BJ (cell line): ENCODE measurements around the gene TMC6. TPM values are rescaled to one million over a fixed set of nuclear protein-coding genes. Genes with fewer than 3 reads are reported as not detected.

Source experiments
- CTCF ChIA-PET: fragments of 350-600 bp; formaldehyde crosslinking; extraction: SDS; loops from one replicate; lab custom pipeline; 2021; ENCODE audit warnings: antibody characterized with exemption, inconsistent platforms; lab: Yijun Ruan, JAX
- POLR2A ChIA-PET: fragments of 300-600 bp; sonication (Branson Sonifier 250); formaldehyde crosslinking; extraction: SDS; loops from one replicate; lab custom pipeline; 2021; ENCODE audit warnings: antibody characterized with exemption; lab: Charles Lee
- DNase-seq: peaks from one replicate; pipeline ENCODE4 v3.0.0-alpha.2; 2011; ENCODE audit warnings: low read depth
- H3K27me3 ChIP-seq: 2 replicates; pipeline ENCODE4 v1.6.0; 2011; ENCODE audit warnings: low read length; ENCODE audit not compliant: control insufficient read depth, insufficient read depth
- H3K36me3 ChIP-seq: 2 replicates; pipeline ENCODE4 v1.5.1; 2011; ENCODE audit warnings: low read length; ENCODE audit not compliant: control insufficient read depth, insufficient read depth
- H3K4me3 ChIP-seq: 2 replicates; pipeline ENCODE4 v1.5.1; 2011; ENCODE audit warnings: low read depth, mild to moderate bottlenecking, control low read depth, low read length
- polyA plus RNA-seq: library from polyadenylated mRNA; depleted of rRNA; stranded (reverse); fragments of >200 nt; gene quantifications from 2 replicates; pipeline ENCODE4 v1.2.3, GENCODE V29; 2011
- TF ChIP-seq, protein P1 (sequence below): IDR thresholded peaks from 2 replicates; pipeline ENCODE4 v1.5.1; 2011; ENCODE audit warnings: low read depth, mild to moderate bottlenecking, control low read depth, inconsistent platforms, low read length, moderate library complexity; ENCODE audit not compliant: insufficient read depth

The TMC6 gene
- polyA plus RNA-seq, 1 experiment, result 0.26 TPM

DNA sequence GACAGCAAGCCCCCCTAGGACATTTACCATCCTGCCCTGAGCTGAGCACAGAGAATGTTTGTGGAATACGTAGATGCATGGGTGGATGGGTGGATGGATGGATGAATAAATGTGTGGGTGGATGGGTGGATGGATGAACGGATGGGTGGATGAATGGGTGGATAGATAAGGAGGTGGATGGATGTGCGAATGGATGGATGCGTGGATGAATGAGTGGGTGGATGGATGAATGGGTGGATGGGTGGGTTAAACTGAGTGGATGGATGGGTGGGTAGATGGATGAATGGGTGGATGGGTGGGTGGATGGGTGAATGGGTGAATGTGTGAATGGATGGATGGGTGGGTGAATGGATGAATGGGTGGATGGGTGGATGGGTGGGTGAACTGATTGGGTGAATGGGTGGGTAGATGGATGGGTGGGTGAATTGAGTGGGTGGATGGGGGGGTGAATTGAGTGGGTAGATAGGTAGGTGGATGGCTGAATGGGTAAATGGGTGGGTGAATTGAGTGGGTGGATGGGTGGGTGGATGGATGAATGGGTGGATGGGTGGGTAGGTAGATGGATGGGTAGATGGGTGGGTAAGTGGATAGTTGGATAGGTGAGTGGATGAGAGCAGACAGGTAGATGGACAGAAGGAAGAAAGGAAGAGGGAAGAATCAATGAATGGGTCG, 5.2 kb downstream of the TMC6 start:
- DNase-seq, result no peak
- H3K27me3 ChIP-seq, result peaks cover 2% of the 10 kb centered on the region; the same call in 1 of the 2 replicates
- TF ChIP-seq, protein P1, sequence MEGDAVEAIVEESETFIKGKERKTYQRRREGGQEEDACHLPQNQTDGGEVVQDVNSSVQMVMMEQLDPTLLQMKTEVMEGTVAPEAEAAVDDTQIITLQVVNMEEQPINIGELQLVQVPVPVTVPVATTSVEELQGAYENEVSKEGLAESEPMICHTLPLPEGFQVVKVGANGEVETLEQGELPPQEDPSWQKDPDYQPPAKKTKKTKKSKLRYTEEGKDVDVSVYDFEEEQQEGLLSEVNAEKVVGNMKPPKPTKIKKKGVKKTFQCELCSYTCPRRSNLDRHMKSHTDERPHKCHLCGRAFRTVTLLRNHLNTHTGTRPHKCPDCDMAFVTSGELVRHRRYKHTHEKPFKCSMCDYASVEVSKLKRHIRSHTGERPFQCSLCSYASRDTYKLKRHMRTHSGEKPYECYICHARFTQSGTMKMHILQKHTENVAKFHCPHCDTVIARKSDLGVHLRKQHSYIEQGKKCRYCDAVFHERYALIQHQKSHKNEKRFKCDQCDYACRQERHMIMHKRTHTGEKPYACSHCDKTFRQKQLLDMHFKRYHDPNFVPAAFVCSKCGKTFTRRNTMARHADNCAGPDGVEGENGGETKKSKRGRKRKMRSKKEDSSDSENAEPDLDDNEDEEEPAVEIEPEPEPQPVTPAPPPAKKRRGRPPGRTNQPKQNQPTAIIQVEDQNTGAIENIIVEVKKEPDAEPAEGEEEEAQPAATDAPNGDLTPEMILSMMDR, result no peak
- H3K4me3 ChIP-seq, result no peak overlapping the region
- no peaks in the 10 kb centered on the region for H3K36me3 ChIP-seq
- CTCF ChIA-PET, result interaction anchor here (1.2 kb wide), 1 partner anchor 128 kb away, joined by 3 read pairs; no protein-coding TSS in a partner anchor
- POLR2A ChIA-PET, result no interaction called here

DNA sequence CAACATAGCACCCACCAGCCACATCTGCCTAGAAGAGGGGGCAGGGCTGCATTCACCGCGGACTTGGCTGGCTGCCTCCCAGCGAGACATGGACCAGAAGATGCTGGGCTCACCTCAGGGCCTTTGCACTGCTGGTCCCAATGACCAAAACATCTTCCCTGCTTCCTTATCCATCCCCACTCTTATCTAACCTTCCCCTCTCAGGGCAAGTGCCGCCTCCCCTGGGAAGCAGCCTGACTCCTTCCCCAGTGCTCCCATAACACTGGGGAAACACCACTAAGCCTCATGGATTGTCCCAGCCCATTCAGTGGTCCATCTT, 5.7 kb downstream of the TMC6 start:
- TF ChIP-seq, protein P1, result no peak
- CTCF ChIA-PET, result interaction anchor here (1.2 kb wide), 1 partner anchor 129 kb away, joined by 3 read pairs; no protein-coding TSS in a partner anchor
- DNase-seq, result no peak
- Histone ChIP-seq H3K4me3 (no peak overlapping the region), H3K36me3 (no peaks in the 10 kb centered on the region), H3K27me3 (peaks cover 2% of the 10 kb centered on the region; the same call in 1 of the 2 replicates)
- POLR2A ChIA-PET, result no interaction called here

DNA sequence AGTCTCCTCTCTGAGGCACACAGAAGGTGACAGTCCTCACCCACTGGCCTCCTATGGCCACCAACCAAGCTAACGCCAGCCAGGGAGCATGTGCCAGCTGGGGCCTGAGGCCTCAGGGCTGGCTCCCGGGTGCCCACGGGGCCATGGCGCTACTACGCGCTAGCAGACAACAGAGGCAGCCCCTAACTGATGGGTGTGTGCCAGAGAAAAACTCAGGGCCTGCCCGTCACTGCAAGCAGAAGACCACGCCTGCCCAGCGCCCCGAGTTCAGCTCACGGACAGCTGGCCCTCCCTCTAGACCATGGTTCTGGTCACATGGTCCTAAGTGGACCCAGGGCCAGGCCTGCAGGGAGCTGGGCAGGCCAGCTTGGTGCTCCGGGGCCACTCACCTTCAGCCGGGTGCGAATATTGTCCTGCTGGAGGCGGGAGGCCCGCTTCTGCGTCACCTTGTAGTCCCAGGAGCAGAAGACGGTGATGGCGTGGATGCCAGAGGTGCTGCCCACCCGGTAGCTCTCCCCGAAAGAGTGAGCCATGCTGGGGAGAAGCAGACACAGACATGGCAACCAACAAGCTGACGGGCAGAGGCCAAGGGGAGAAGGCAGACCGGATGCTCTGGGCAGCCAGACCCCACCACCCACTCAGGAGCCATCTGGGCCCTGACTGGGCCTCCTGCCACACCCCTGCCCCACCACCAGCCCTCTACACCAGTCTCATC, 6.2 kb downstream of the TMC6 start:
- no peak for DNase-seq
- ChIA-PET CTCF (interaction anchor here (1.2 kb wide), 1 partner anchor 129 kb away, joined by 3 read pairs; no protein-coding TSS in a partner anchor), POLR2A (no interaction called here)
- TF ChIP-seq, protein P1, result no peak
- peaks cover 2% of the 10 kb centered on the region; the same call in 1 of the 2 replicates for H3K27me3 ChIP-seq
- H3K4me3 ChIP-seq, result no peak overlapping the region
- H3K36me3 ChIP-seq, result no peaks in the 10 kb centered on the region

DNA sequence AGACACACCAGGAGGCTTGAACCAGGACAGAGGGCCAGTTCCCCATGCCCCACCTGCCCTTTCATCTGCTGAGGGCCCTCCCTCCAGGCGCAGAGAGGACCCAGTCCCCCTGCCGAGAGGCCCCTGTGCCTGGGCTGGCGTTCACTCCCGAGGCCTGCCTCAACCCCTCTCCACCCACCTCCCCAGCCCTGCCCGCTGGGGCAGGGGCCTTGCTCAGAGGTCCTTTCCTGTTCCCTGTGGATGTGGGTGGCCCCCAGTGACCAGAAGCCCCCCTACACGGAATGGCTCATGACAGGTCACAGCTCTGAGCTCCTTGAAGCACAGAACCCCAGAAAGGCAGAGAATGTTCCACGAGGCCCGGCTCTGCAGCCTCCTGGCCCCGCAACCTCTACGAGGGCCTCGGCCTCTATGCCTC, 6.7 kb downstream of the TMC6 start:
- CTCF ChIA-PET, result interaction anchor here (1.2 kb wide), 1 partner anchor 130 kb away, joined by 3 read pairs; no protein-coding TSS in a partner anchor
- Histone ChIP-seq H3K36me3 (no peaks in the 10 kb centered on the region), H3K4me3 (no peak overlapping the region), H3K27me3 (no peaks in the 10 kb centered on the region)
- TF ChIP-seq, protein P1, result no peak
- no peak for DNase-seq
- POLR2A ChIA-PET, result no interaction called here

DNA sequence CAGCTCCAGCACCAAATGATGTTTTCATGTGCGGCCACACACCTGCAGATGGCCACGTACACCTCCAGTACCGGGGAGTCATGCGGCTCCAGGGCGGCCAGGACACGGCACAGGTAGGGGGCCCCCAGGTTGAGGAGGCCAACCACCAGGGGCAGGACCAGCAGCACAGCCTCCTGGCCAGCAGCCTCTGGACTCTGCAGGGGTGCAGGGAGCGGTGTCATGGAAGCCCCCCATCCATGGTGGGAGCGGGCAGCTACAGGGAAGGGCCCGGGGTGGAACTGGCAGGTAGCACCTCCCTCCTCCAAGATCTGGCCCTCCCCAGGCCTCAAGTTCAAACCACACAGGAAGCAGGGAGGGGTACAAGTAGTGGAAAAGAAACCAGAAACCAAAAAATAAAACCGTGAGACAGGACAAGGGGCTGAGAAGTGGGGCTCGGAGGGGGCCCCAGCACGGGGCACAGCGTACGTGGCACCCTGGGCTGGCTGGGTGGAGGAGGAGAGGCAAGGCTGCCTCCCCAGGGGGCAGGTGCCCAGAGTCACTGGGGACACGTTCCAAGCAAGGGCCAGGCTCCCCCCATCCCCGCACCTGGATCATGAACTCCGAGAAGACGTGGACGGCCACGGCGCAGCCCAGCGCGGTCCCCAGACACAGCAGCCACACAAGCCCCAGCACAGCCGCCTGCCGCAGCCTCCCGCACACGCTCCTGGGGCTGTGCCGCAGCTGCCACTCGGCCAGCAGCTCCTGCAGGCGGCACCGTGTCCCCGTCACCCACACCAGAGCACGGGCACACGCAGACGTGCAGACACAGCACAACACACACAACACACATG, 7.4 kb downstream of the TMC6 start:
- Histone ChIP-seq H3K27me3 (no peaks in the 10 kb centered on the region), H3K4me3 (no peak overlapping the region), H3K36me3 (no peaks in the 10 kb centered on the region)
- DNase-seq, result no peak
- ChIA-PET CTCF (no interaction called here), POLR2A (no interaction called here)
- TF ChIP-seq, protein P1, result no peak
